ENCODE results near the gene DOCK2.

GRCh38 chr5:170120576-170120975 lies 483.5 kb downstream of the DOCK2 start:
- TF ChIP-seq CTCF (IDR thresholded peaks at IDR 0.05) (no peak), POLR2A (IDR thresholded peaks at IDR 0.05) (no peak)
